HG02642 (cell line): ENCODE results near the gene PDC.
"Not testable (repeated sequence)": the region's sequence is repeated elsewhere in the genome, so short reads cannot be mapped to it uniquely, and the experiment has no call there.

Experiments used
- ATAC-seq: cut with Tn5 transposase; IDR thresholded peaks from one replicate; pipeline ENCODE4 v1.9.1; 2021; ENCODE audit warnings: mild to moderate bottlenecking; ENCODE audit not compliant: unreplicated experiment, poor library complexity

Gene PDC

DNA sequence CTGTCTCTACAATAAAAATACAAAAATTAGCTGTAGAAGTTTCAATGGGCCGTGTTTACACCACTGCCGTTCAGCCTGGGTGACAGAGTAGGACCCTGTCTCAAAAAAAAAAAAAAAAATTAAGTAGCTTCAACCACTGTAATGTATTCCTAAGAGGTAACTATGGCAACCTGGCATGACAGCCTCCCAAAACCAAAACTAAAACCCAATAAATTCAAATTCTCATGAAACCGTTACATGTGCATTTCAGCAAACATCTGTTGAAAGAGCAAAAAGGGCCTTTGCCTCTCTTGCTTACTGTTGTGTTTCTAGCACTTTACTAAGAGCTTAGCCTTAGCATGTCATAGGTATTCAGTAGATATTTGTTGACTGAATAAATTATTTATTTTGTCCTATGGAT lies 51.8 kb downstream of the PDC start:
- ATAC-seq: peak; percentile 78

DNA sequence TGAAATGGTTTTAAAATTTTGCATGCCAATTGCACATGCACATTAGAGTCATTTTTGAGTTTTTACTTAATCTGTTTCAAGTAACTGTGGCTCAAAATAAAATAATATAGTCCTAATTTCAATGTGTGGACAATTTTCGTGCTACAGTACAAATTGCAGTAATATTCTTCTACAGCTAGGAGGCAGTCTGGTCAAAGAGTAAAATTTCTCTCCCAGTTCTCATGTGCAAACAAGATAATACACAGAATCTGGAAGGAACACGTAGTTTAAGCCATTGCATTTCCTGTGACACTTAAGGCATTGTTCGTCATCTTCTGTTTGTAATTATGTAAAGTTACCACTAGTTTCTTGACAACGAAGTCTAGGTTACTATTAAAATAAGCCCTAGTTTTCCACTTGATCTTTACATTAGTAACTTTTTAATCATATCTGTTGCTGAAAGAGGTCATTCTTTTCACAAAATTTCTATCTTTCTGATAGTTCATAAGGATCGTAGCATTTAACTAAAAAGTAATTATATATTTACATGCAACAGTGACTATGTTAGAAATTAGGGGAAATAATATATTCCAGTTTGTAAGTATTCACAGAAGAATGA lies 56.4 kb downstream of the PDC start:
- ATAC-seq: no peak

DNA sequence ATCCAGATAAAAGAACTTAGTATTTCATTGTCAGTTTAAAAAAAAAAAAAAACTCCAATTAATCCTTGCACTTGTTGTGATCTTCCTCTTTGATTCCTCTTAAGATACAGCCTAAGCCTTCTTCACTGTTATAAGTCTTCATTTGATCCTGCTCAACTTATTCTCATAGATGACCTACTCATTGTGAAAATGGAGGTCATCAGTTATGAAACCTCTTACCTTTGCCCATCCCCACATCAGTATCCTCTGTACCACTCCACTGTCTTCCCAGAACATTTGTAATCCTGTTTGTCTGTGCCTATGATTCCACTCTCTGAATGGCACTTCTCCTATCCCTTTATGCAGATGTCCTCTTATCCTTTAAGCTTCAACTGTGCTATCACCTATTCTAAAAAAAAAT lies 57.3 kb downstream of the PDC start:
- ATAC-seq: no peak

DNA sequence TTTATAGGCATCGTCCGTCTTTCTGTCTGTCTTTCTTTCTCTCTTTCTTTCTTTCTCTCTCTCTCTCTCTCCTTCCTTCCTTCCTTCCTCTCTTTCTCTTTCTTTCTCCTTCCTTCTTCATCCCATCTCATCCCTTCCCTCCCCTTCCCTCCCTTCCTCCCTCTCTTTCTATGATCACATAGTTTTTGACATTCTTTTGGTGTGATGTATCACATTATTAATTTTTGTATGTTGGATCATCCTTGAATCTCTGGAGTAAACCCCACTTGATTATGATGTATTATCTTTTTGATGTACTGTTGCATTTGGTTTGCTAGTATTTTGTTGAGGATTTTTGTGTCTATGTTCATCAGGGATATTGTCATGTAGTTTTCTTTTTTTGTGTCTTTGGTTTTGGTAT lies 59.5 kb downstream of the PDC start:
- not testable (repeated sequence) for ATAC-seq
